NCI-H460 (cell line): ENCODE measurements around the gene TANGO2. TPM values are rescaled to one million over a fixed set of nuclear protein-coding genes. Genes with fewer than 3 reads are reported as not detected.

Experiments used
- DNase-seq: peaks from one replicate; pipeline ENCODE4 v3.0.0-alpha.2; 2016; ENCODE audit warnings: low read depth; ENCODE audit errors: extremely low read depth
- total RNA-seq: library from RNA; depleted of rRNA; stranded (reverse); fragments of >200 nt; shearing (Covaris generic); gene quantifications from 2 replicates; pipeline ENCODE4 v1.2.3, GENCODE V29; 2014

Gene TANGO2
- total RNA-seq, 1 experiment from 2014 or later: 13.0 TPM

- no peak for DNase-seq
These were observed 18.9 kb downstream of the TANGO2 start for GRCh38 chr22:20039683-20040325.

- no peak for DNase-seq
These were observed 19.7 kb downstream of the TANGO2 start for GRCh38 chr22:20040327-20041200.

GRCh38 chr22:20043057-20043996, 22.4 kb downstream of the TANGO2 start:
- no peak for DNase-seq

GRCh38 chr22:20043997-20044342, 23.1 kb downstream of the TANGO2 start:
- DNase-seq: no peak

- DNase-seq: no peak
These were observed 23.7 kb downstream of the TANGO2 start for GRCh38 chr22:20044495-20045151.

- DNase-seq: no peak
These were observed 25.8 kb downstream of the TANGO2 start for GRCh38 chr22:20046730-20047129.

DNA sequence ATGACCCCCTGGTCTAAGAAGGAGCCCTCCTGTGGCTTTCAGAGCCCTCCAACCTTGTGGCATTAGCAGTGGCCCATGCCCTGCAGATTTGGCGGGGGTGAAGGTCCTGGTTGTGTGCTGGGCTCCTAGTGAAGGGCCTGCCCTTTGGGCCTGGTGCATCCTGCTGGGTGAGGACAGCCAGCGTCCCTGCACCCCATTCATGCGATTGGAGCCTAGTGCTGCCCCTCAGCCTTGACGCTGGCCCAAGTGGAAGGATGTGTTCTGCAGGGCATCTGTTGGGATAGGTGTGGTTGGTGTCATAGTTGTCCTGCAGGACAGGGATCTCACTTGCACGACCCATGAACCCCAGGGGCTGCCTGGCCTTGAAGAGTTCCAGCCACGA, 31.0 kb downstream of the TANGO2 start:
- DNase-seq: no peak

DNA sequence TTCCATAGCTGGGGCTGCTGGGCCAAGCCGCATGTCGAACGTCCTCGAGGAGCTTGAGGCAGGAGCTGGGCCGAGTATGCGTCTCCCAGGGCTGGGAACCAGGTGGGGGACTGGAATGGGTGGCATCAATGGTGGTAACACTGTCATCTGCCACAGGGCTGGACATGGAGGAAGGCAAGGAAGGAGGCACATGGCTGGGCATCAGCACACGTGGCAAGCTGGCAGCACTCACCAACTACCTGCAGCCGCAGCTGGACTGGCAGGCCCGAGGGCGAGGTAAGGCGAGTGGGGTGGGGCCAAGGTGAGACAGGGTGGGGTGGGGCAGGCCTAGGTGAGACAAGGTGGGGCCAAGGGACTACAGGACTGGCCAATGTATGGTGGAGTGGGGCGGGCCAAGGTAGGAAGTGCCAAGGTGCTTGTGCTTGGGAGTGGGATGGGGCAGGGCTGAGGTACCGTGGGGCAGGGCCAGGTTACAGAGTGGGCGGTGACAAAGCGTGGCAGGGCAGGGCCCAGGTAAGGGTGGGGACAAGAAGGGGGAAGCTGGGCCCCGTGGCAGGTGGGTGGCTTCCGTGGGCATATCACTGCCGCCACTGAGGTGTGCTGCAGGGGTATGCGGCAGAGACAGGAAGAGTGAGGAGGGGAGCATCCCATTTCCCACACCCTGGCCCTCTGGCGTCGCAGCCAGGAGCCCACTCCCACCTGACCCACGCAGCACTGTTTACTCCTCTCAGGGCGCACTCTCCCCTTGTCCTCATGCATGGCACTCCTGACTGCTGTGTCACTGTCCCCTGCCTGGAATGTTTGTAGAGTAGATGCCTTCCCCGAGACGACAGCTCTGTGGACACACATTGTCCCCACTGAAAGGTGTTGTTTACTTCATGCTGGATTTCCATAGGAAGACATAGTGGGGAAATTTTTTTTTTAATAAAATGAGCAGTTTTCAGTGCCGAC, 31.7 kb downstream of the TANGO2 start:
- no peak for DNase-seq

DNA sequence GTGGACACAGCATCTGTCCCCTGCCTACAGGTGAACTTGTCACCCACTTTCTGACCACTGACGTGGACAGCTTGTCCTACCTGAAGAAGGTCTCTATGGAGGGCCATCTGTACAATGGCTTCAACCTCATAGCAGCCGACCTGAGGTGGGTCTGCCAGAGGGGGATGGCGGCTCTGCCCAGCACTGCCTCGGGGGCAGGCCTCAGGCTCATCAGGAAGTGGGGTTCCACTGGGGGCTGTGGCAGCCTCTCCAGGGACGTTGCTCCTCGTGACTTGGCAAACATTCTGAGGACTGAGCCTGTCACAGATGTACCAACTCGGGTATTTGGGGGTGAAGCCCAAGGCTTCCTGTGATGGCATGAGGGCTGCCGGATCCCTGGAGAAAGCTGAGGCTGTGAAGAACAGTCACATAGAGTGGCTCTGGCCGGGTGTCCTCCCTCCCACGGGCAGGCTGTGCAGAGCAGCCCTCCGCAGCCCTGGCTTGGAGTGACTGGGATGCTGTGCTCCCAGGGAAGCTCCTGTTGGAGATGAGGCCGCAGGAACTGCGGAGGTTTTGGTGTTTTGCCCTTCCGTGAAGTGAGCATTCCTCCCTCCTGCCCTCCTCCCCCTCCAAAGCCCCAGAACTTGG, 32.6 kb downstream of the TANGO2 start:
- no peak for DNase-seq

DNA sequence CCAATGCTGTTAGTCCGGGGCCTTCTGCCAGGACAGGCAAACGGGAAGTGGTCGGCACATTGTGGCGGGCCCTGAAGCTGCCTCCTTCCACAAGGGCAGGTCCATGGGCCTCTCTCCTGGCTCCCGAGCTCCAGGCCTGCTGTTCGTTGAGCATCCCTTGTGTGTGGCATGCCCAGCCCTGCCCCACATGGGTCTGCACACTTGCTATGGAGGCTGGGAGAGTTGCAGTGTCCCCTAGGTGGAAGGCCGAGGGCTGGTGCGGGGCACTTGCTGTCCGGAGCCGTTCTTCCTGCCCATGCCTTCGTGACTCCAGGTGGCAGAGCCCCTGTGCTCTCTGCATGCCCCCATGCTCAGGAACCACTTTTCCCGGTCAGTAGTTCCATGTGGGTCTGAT, 33.1 kb downstream of the TANGO2 start:
- DNase-seq: no peak

- DNase-seq: no peak
These were observed 33.6 kb downstream of the TANGO2 start for GRCh38 chr22:20054485-20054884.

DNA sequence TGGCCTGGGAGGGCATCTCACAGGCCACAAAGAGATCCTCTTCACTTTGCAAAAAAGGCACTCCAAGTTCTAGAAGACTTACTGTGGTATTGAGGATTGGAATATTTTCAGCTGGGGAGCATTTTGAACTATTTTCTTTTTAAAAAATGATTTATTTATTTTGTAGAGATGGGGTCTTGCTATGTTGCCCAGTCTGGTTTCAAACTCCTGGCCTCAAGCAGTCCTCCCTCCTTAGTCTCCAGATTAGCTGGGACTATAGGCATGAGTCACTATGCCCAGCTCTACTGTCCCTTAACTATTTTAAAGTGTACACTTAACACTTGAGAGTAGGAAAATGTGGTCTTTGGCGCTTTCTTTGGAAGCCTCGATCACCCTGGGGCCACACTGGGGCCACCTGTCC, 34.2 kb downstream of the TANGO2 start:
- no peak for DNase-seq

DNA sequence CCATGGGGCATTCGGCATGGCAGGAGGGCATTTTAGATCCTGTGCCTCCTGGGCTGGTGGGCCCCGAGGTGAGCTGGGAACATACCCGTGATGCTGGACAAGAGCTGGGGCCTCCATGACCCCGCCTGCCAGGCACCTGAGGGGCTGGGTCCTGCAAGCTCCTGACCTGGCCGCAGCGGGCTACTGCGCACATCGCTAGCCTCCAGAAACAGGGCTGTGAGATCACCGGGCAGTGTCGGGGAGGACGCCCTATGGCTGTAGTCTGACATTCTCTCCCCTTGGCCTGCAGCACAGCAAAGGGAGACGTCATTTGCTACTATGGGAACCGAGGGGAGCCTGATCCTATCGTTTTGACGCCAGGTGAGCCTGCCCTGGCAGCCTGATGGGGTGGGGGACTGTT, 34.7 kb downstream of the TANGO2 start:
- no peak for DNase-seq

DNA sequence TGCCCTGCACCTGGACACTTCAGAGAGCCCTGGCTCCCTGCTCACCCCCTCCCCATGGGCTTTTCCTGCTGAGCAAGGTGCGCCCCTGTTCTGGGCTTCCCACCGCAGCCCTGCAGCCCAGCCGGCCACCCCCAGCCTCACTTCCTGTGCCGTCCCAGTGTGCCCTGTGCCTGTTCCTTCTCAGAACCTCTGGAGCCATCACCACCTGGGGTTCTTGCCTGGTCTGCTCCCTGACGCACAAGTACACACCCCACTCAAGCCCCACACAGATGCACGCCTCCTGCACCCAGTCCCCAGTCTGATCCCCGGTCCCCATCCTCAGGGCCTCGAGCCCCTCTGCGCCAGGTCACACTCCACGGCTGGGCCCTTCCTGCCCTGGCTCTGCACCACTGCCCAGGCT, 35.3 kb downstream of the TANGO2 start:
- DNase-seq: no peak

DNA sequence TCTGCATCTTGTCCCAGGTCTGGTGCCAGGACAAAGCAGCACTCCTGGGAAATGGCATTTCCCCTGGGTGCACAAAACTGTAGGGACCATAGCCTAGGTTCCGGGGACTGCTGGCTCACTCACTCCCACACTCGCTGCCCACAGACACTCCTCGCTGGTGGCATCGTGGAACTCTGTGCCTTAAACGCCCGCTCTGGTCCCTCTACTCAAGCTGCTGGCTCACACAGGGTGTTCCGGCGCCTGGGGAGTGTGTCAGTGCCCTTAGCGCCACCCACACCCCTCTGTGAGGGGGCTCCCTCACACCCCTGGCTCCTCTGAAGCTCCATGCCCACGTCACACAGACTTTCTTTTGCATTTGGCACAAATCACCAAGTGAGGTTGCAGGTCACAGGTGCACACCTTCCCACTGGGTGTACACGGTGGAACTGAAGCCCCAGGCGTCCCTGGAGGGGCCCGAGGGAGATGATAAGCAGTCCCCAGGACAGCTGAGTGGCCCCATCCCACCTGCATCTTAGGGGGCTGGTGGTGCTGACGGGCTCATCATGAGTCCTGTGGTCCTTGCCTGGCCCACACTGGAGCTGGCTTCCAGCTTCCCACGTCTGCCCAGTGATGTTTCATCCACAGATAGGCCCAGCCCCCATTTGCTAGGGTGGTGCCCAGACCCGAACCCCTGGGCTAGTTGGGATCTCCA, 35.9 kb downstream of the TANGO2 start:
- DNase-seq: no peak

- no peak for DNase-seq
These were observed 36.8 kb downstream of the TANGO2 start for GRCh38 chr22:20057596-20058268.

DNA sequence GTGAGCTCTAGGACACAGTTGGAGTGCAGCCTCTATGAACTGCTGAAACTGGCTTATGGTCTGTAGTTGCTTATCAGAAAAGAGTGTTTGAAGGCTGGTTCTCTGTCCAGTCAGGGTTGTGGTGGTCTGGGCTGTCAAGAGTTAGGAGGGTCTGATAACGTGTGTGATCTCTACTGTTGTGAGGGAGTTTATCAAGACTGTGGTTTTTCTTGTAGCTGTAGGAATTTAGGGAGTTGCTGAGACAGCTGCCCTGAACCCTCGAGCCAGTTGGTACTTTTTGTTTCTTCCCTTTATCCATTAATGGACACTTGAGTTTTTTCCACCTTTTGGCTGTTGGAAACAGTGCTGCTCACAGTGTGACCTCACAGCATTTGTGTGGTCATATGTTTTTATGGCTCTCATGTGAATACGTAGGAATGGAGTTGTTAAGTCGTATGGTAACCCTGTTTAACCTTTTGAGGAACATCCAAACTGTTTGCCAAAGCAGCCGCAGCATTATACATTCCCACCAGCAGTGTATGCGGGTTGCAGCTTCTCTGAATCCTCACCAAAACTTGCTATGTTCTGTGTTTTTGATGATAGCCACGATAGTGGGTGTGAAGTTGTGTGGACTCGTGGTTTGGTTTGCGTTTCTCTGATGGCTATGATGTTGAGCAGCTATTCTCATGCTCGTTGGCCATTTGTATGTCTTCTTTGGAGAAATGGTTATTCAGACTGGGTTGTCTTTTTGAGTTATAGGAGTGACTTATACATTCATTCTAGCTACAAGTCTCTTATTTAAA, 38.3 kb downstream of the TANGO2 start:
- DNase-seq: no peak
